ENCODE measurements around the gene GKN2.

The GKN2 gene

DNA sequence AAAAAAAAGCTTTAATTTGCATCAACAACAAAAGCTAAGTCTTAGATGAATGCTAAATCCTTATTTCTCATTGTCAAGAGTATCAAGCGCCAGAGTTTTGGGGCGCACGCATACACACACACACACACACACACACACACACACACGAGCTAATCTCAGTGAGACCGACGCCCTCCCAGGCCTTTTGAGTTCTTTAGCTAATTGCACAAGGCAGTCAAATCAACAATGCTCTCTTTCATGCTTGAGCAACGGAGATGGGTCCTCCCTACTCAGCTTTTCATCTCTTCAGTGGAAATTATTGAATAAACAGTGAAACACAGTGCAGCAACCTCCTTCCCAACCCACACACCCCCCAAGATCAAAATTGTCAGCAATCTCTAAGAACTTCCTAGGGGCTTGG, 41.0 kb upstream of the GKN2 start:
- Histone ChIP-seq H3K9me3 (no peaks in the 10 kb centered on the region), H3K4me3 (ENCODE audit: low read depth, low read length) (no peak overlapping the region), H3K36me3 (no peaks in the 10 kb centered on the region), H3K27me3 (no peaks in the 10 kb centered on the region), H3K4me1 (no peaks in the 10 kb centered on the region)
- TF ChIP-seq, protein P1, sequence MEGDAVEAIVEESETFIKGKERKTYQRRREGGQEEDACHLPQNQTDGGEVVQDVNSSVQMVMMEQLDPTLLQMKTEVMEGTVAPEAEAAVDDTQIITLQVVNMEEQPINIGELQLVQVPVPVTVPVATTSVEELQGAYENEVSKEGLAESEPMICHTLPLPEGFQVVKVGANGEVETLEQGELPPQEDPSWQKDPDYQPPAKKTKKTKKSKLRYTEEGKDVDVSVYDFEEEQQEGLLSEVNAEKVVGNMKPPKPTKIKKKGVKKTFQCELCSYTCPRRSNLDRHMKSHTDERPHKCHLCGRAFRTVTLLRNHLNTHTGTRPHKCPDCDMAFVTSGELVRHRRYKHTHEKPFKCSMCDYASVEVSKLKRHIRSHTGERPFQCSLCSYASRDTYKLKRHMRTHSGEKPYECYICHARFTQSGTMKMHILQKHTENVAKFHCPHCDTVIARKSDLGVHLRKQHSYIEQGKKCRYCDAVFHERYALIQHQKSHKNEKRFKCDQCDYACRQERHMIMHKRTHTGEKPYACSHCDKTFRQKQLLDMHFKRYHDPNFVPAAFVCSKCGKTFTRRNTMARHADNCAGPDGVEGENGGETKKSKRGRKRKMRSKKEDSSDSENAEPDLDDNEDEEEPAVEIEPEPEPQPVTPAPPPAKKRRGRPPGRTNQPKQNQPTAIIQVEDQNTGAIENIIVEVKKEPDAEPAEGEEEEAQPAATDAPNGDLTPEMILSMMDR (IDR thresholded peaks at IDR 0.05; ENCODE audit: low read depth, low read length), result no peak
- DNase-seq, result no peak

DNA sequence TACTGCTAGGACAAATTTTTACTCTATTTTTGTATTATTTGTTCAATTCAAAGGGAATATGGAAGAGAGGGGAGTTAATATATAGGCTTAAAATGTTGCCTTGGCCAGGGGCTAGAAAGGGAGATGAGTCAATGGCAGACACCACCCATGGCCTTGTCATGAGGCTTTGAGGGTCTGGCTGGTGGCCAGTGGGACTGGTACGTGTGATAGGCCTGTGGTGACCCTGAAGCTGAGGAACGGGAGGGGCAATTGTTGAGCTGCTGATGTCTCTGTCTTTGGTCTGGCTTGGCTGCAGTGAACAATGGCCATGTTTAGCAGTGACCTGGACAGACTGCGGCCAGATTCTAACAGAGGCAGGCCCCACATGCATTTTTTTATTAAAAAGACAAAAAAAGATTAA, 40.2 kb upstream of the GKN2 start:
- Histone ChIP-seq H3K27me3 (no peaks in the 10 kb centered on the region), H3K4me3 (ENCODE audit: low read depth, low read length) (no peak overlapping the region), H3K36me3 (no peaks in the 10 kb centered on the region), H3K9me3 (no peaks in the 10 kb centered on the region), H3K4me1 (no peaks in the 10 kb centered on the region)
- TF ChIP-seq, protein P1 (IDR thresholded peaks at IDR 0.05; ENCODE audit: low read depth, low read length), result no peak
- no peak for DNase-seq

DNA sequence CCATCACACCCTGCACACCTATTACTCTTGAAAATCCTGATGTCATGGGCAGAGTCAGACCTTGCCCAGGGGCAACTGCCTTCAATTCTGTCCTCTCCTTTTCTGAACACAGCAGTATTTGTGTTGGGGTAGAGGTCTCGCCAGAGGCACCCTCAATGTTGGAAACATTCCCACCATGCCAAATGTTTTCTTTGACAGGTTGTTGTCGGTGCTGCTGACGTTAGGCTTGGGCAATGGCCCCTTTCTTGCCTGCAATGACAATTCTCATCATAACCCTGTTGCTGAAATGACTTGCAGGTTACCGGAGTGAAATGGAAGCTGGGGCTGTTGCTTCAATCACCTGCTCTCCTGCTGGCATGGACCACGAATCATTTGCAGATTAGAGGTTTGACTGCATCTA, 39.6 kb upstream of the GKN2 start:
- TF ChIP-seq, protein P1 (IDR thresholded peaks at IDR 0.05; ENCODE audit: low read depth, low read length), result no peak
- no peak for DNase-seq
- no peaks in the 10 kb centered on the region for H3K4me1 ChIP-seq
- H3K4me3 ChIP-seq (ENCODE audit: low read depth, low read length), result no peak overlapping the region
- H3K9me3 ChIP-seq, result no peaks in the 10 kb centered on the region
- H3K27me3 ChIP-seq, result no peaks in the 10 kb centered on the region
- no peaks in the 10 kb centered on the region for H3K36me3 ChIP-seq

DNA sequence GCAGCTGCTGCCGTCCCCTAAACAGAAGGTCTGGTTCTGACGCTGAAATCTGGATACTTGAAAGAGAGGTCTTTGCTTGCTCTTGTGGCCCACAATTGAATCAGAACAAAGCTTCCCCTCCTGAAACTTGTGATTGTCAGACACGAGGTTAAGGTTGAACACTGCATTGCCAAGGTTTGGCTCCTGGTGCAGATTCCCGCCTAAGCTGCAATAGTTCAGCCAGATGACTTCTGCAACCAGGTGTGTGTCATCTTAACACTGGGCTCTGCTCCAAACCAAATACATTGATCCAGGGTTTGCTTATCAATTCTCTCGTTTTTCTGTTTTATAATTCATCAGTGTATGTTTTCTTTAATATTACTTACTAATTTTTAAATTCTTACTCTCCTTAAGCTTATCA, 36.3 kb upstream of the GKN2 start:
- H3K4me1 ChIP-seq, result no peaks in the 10 kb centered on the region
- H3K4me3 ChIP-seq (ENCODE audit: low read depth, low read length), result no peak overlapping the region
- no peaks in the 10 kb centered on the region for H3K27me3 ChIP-seq
- H3K36me3 ChIP-seq, result no peaks in the 10 kb centered on the region
- no peaks in the 10 kb centered on the region for H3K9me3 ChIP-seq
- TF ChIP-seq, protein P1 (IDR thresholded peaks at IDR 0.05; ENCODE audit: low read depth, low read length), result no peak
- no peak for DNase-seq

DNA sequence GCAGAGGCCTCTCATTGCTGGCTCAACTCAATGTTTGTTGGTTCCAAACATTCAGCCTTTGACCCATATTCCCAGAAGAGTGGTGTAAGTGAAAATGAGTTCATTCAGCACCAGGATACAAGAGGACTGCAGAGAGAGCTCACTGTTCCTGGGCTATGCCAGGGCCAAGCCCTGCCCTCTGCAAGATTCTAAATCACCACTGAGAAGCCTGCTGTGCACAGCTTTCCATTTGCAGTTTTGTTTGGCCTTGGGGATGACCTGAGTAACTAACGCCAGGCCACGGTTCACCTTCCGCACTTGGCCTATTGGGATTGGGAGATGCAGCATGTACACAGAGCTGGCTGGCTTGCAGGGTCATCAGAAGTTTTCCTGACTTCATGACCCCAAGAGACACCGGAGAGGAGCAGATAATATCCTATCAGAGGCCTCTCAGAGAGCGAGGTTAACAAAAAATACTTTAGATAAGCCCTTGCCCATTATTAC, 34.4 kb upstream of the GKN2 start:
- Histone ChIP-seq H3K4me3 (ENCODE audit: low read depth, low read length) (no peak overlapping the region), H3K36me3 (no peaks in the 10 kb centered on the region), H3K4me1 (no peaks in the 10 kb centered on the region), H3K27me3 (no peaks in the 10 kb centered on the region), H3K9me3 (no peaks in the 10 kb centered on the region)
- DNase-seq, result no peak
- TF ChIP-seq, protein P1 (IDR thresholded peaks at IDR 0.05; ENCODE audit: low read depth, low read length), result no peak

DNA sequence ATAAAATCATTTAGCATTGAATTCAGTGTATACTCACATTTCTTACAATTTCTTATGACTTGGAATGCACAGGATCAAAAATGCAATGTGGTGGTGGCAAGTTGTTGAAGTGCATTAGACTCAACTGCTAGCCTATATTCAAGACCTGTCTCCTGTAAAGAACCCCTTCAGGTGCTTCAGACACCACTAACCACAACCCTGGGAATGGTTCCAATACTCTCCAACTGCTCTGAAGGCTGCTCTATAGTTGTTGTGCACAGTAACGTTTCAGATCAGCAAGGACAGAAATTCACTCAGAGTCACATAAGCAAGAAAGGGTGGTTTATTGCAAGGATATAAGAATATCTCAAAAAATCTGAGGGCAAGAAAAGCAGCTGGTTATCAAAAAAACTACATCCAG, 28.3 kb upstream of the GKN2 start:
- H3K4me3 ChIP-seq (ENCODE audit: low read depth, low read length), result no peak overlapping the region
- no peak for DNase-seq

More for the DNA sequence above, 28.3 kb upstream of the GKN2 start:
- H3K36me3 ChIP-seq, result no peaks in the 10 kb centered on the region
- TF ChIP-seq, protein P1 (IDR thresholded peaks at IDR 0.05; ENCODE audit: low read depth, low read length), result no peak
- H3K9me3 ChIP-seq, result no peaks in the 10 kb centered on the region
- no peaks in the 10 kb centered on the region for H3K4me1 ChIP-seq
- peaks cover under 1% of the 10 kb centered on the region; the same call in 1 of the 2 replicates for H3K27me3 ChIP-seq

All from BE2C (cell line).